ENCODE results near the gene FARS2.

Gene FARS2

DNA sequence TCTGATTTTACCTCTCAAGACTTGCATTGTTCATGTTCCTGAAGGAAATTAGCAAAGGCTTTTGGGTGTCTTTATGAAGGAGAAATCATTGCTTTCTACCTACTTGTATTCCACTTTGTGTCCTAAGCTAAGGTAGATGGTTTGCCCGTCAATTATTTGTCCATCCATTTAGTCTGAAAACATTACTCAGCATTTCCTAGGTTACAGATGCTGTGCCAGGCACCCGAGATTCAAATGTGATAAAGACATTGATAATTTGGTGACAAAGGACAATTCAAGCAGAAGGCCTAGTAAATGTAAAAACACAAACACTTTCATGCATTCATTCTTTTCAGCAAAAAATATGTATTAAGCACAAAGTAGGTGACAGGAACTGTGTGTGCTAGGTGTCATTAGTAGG is 251.1 kb downstream of the FARS2 start:
- WGBS (ENCODE audit: extremely low coverage, insufficient coverage, low lambda C conversion rate) = no CpG with 5 or more reads among the region's 2 CpGs
- no peaks in the 10 kb centered on the region for H3K79me2 ChIP-seq (ENCODE audit: control insufficient read depth, insufficient read depth, low read length)
- no peak overlapping the region for H4K5ac ChIP-seq (ENCODE audit: low read length)

DNA sequence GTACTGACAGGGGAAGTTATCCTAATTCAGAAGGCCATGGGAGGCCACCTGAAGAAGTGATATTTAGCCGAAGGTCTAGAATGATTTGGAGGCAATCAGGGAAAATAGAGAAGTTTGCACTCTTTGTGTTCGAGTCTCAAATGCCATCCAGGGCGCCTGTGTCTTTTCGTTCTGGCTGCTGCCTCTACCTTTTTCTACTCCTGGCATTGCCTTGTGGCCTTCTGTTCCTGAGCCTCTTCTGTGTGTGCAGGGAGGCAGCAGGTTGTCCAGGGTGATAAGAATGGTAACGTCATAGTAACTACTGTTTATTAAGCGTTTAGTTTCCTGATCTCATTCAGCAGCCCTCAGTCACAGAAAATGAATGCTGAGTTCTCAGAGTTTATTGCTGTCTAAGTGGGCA is 252.1 kb downstream of the FARS2 start:
- no CpG with 5 or more reads among the region's 6 CpGs for WGBS (ENCODE audit: extremely low coverage, insufficient coverage, low lambda C conversion rate)
- no peak overlapping the region for H3K9ac ChIP-seq (ENCODE audit: low read length)
- no peaks in the 10 kb centered on the region for H3K79me2 ChIP-seq (ENCODE audit: control insufficient read depth, insufficient read depth, low read length)
- no peak overlapping the region for H2BK5ac ChIP-seq (ENCODE audit: low read length)
- no peaks in the 10 kb centered on the region for H3K27me3 ChIP-seq (ENCODE audit: insufficient read depth, low read length, poor library complexity)
- no peak overlapping the region for H3K4ac ChIP-seq (ENCODE audit: low read depth, low read length)
- H3K23ac ChIP-seq (ENCODE audit: low read length) = no peak overlapping the region
- H4K5ac ChIP-seq (ENCODE audit: low read length) = no peak overlapping the region
- no peak overlapping the region for H2BK15ac ChIP-seq (replicated peaks; ENCODE audit: low read depth)
- no peak overlapping the region for H2AK5ac ChIP-seq (ENCODE audit: low read length)
- no peak overlapping the region for H4K8ac ChIP-seq (ENCODE audit: low read depth, low read length)
- no peak for DNase-seq
- no peak overlapping the region for H3K18ac ChIP-seq (ENCODE audit: low read length)
- no peaks in the 10 kb centered on the region for H3K79me1 ChIP-seq (ENCODE audit: low read length)
- H3K56ac ChIP-seq (ENCODE audit: low read length) = no peak overlapping the region
- no peaks in the 10 kb centered on the region for H3K36me3 ChIP-seq (ENCODE audit: control insufficient read depth, insufficient read depth, low read length)
- H3K27ac ChIP-seq (ENCODE audit: low read depth, low read length) = no peak overlapping the region
- no peak overlapping the region for H2BK120ac ChIP-seq (ENCODE audit: low read depth, low read length)
- H3K4me1 ChIP-seq (ENCODE audit: control insufficient read depth, low read depth, low read length) = no peaks in the 10 kb centered on the region
- no peak overlapping the region for H3K4me2 ChIP-seq (ENCODE audit: low read length)
- H3K4me3 ChIP-seq (ENCODE audit: low read length) = no peak overlapping the region

More for the DNA sequence above, 251.1 kb downstream of the FARS2 start:
- H3K36me3 ChIP-seq (ENCODE audit: control insufficient read depth, insufficient read depth, low read length) = no peaks in the 10 kb centered on the region
- H3K18ac ChIP-seq (ENCODE audit: low read length) = no peak overlapping the region
- H3K9ac ChIP-seq (ENCODE audit: low read length) = no peak overlapping the region
- no peak overlapping the region for H3K27ac ChIP-seq (ENCODE audit: low read depth, low read length)
- no peak overlapping the region for H3K4ac ChIP-seq (ENCODE audit: low read depth, low read length)
- H3K4me2 ChIP-seq (ENCODE audit: low read length) = no peak overlapping the region
- H3K27me3 ChIP-seq (ENCODE audit: insufficient read depth, low read length, poor library complexity) = no peaks in the 10 kb centered on the region
- no peak overlapping the region for H3K56ac ChIP-seq (ENCODE audit: low read length)
- no peak overlapping the region for H2BK120ac ChIP-seq (ENCODE audit: low read depth, low read length)
- no peak overlapping the region for H3K4me3 ChIP-seq (ENCODE audit: low read length)
- no peaks in the 10 kb centered on the region for H3K79me1 ChIP-seq (ENCODE audit: low read length)
- no peaks in the 10 kb centered on the region for H3K4me1 ChIP-seq (ENCODE audit: control insufficient read depth, low read depth, low read length)
- no peak overlapping the region for H2BK15ac ChIP-seq (replicated peaks; ENCODE audit: low read depth)
- no peak overlapping the region for H2BK5ac ChIP-seq (ENCODE audit: low read length)
- H3K23ac ChIP-seq (ENCODE audit: low read length) = no peak overlapping the region
- no peak for DNase-seq
- H4K8ac ChIP-seq (ENCODE audit: low read depth, low read length) = no peak overlapping the region
- H2AK5ac ChIP-seq (ENCODE audit: low read length) = no peak overlapping the region

DNA sequence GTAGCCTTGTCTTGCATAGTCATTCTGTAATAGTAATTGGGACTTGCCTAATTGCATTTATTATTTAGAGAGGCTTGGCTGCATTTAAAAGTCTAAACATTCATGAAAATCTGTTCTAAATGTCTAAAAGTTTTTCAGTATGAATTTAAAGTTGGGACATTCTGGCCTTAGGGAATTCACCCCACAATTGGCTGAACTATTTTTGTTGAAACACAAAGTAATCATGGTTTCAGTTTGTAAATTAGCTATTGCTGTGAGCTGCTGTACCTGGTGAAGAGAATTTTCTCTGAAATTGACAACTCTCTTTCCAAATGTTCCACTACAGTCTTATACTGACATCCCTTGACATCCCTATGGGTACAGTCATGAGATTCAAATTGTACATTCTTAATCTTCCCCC is 253.0 kb downstream of the FARS2 start:
- Histone ChIP-seq H4K5ac (ENCODE audit: low read length) (no peak overlapping the region), H3K27me3 (ENCODE audit: insufficient read depth, low read length, poor library complexity) (no peaks in the 10 kb centered on the region), H3K36me3 (ENCODE audit: control insufficient read depth, insufficient read depth, low read length) (no peaks in the 10 kb centered on the region), H3K27ac (ENCODE audit: low read depth, low read length) (no peak overlapping the region), H2BK15ac (replicated peaks; ENCODE audit: low read depth) (no peak overlapping the region), H2AK5ac (ENCODE audit: low read length) (no peak overlapping the region), H2BK5ac (ENCODE audit: low read length) (no peak overlapping the region), H2BK120ac (ENCODE audit: low read depth, low read length) (no peak overlapping the region), H3K4me2 (ENCODE audit: low read length) (no peak overlapping the region), H3K56ac (ENCODE audit: low read length) (no peak overlapping the region), H3K23ac (ENCODE audit: low read length) (no peak overlapping the region), H3K79me2 (ENCODE audit: control insufficient read depth, insufficient read depth, low read length) (no peaks in the 10 kb centered on the region), H4K8ac (ENCODE audit: low read depth, low read length) (no peak overlapping the region), H3K79me1 (ENCODE audit: low read length) (no peaks in the 10 kb centered on the region), H3K4ac (ENCODE audit: low read depth, low read length) (no peak overlapping the region), H3K4me3 (ENCODE audit: low read length) (no peak overlapping the region), H3K18ac (ENCODE audit: low read length) (no peak overlapping the region), H3K9ac (ENCODE audit: low read length) (no peak overlapping the region), H3K4me1 (ENCODE audit: control insufficient read depth, low read depth, low read length) (no peaks in the 10 kb centered on the region)
- no peak for DNase-seq

DNA sequence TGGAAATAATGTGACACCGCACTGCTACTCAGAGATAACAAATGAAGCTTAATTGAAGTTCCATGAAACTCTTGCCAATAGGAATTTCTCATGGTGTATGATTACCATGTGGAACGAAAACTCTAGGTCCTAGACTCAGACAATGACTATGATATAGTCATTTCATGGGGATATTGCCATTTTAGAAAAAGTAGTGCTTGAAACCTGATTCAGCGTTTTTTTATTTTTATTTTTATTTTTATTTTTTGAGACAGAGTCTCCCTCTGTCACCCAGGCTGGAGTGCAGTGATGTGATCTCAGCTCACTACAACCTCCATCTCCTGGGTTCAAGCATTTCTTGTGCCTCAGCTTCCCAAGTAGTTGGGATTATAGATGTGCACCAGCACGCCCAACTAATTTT is 253.9 kb downstream of the FARS2 start:
- Histone ChIP-seq H3K4ac (ENCODE audit: low read depth, low read length) (no peak overlapping the region), H3K27ac (ENCODE audit: low read depth, low read length) (no peak overlapping the region), H3K4me3 (ENCODE audit: low read length) (no peak overlapping the region), H3K9ac (ENCODE audit: low read length) (no peak overlapping the region), H2BK120ac (ENCODE audit: low read depth, low read length) (no peak overlapping the region), H3K4me1 (ENCODE audit: control insufficient read depth, low read depth, low read length) (no peaks in the 10 kb centered on the region), H4K5ac (ENCODE audit: low read length) (no peak overlapping the region), H2BK15ac (replicated peaks; ENCODE audit: low read depth) (no peak overlapping the region), H3K4me2 (ENCODE audit: low read length) (no peak overlapping the region), H3K56ac (ENCODE audit: low read length) (no peak overlapping the region), H3K23ac (ENCODE audit: low read length) (no peak overlapping the region), H3K79me2 (ENCODE audit: control insufficient read depth, insufficient read depth, low read length) (no peaks in the 10 kb centered on the region), H3K27me3 (ENCODE audit: insufficient read depth, low read length, poor library complexity) (no peaks in the 10 kb centered on the region), H2BK5ac (ENCODE audit: low read length) (no peak overlapping the region), H3K18ac (ENCODE audit: low read length) (no peak overlapping the region), H3K79me1 (ENCODE audit: low read length) (no peaks in the 10 kb centered on the region), H4K8ac (ENCODE audit: low read depth, low read length) (no peak overlapping the region), H3K36me3 (ENCODE audit: control insufficient read depth, insufficient read depth, low read length) (no peaks in the 10 kb centered on the region), H2AK5ac (ENCODE audit: low read length) (no peak overlapping the region)
- WGBS (ENCODE audit: extremely low coverage, insufficient coverage, low lambda C conversion rate) = no CpG with 5 or more reads among the region's 4 CpGs
- DNase-seq = no peak

DNA sequence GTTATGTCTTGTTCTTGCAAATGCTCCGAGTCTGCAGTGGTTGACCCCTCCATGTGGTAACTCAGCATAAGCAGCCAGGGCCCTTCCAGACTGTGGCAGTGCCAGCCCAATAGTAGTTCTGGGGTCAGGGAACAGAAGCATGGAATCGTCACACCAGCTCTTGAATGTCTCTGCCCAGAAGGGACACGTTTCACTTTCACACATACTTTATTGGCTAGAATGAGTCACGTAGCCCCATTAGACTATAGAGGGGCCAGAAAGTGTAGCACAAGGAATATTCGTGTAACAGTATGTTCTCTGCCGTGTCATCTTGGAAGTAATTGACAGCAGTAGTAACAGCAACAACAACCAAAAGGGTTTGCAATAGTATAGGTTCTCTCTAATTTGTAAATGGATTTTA is 254.7 kb downstream of the FARS2 start:
- no peak for DNase-seq
- no peak overlapping the region for H3K4me3 ChIP-seq (ENCODE audit: low read length)
- no peaks in the 10 kb centered on the region for H3K79me1 ChIP-seq (ENCODE audit: low read length)
- H2BK15ac ChIP-seq (replicated peaks; ENCODE audit: low read depth) = no peak overlapping the region
- no peak overlapping the region for H2AK5ac ChIP-seq (ENCODE audit: low read length)
- H3K4ac ChIP-seq (ENCODE audit: low read depth, low read length) = no peak overlapping the region
- no peaks in the 10 kb centered on the region for H3K36me3 ChIP-seq (ENCODE audit: control insufficient read depth, insufficient read depth, low read length)
- H3K4me2 ChIP-seq (ENCODE audit: low read length) = no peak overlapping the region
- H3K9ac ChIP-seq (ENCODE audit: low read length) = no peak overlapping the region
- no peak overlapping the region for H3K56ac ChIP-seq (ENCODE audit: low read length)
- no peak overlapping the region for H3K27ac ChIP-seq (ENCODE audit: low read depth, low read length)
- H4K8ac ChIP-seq (ENCODE audit: low read depth, low read length) = no peak overlapping the region
- no peaks in the 10 kb centered on the region for H3K27me3 ChIP-seq (ENCODE audit: insufficient read depth, low read length, poor library complexity)
- no peaks in the 10 kb centered on the region for H3K79me2 ChIP-seq (ENCODE audit: control insufficient read depth, insufficient read depth, low read length)
- no peak overlapping the region for H4K5ac ChIP-seq (ENCODE audit: low read length)
- whole genome bisulfite sequencing (ENCODE audit: extremely low coverage, insufficient coverage, low lambda C conversion rate) = no CpG with 5 or more reads among the region's 6 CpGs
- H2BK5ac ChIP-seq (ENCODE audit: low read length) = no peak overlapping the region
- H2BK120ac ChIP-seq (ENCODE audit: low read depth, low read length) = no peak overlapping the region
- no peak overlapping the region for H3K18ac ChIP-seq (ENCODE audit: low read length)
- no peaks in the 10 kb centered on the region for H3K4me1 ChIP-seq (ENCODE audit: control insufficient read depth, low read depth, low read length)
- no peak overlapping the region for H3K23ac ChIP-seq (ENCODE audit: low read length)

DNA sequence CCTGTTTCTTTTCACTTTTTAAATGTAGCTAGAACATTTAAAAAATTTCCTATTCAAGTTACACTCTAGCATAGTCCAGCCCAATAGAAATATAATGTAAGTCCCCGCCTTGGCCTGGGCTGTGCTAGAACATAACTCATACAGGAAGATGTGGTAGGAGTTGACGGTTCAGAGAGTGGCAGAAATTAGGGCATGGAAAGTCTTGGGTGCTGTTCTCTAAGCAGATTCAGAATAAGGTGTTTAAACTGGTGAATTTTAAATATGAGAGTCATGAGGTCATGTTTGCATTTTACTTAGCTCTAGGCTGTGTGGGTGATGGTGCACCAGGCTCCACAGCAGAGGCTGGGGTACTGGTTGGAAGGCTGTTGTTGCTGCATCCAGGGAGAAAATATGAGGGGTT is 256.5 kb downstream of the FARS2 start:
- DNase-seq = no peak
- Histone ChIP-seq H3K79me1 (ENCODE audit: low read length) (no peaks in the 10 kb centered on the region), H2AK5ac (ENCODE audit: low read length) (no peak overlapping the region), H4K5ac (ENCODE audit: low read length) (no peak overlapping the region), H3K4me2 (ENCODE audit: low read length) (no peak overlapping the region), H3K9ac (ENCODE audit: low read length) (no peak overlapping the region), H3K4me1 (ENCODE audit: control insufficient read depth, low read depth, low read length) (no peaks in the 10 kb centered on the region), H3K4ac (ENCODE audit: low read depth, low read length) (no peak overlapping the region), H3K27me3 (ENCODE audit: insufficient read depth, low read length, poor library complexity) (no peaks in the 10 kb centered on the region), H3K56ac (ENCODE audit: low read length) (no peak overlapping the region), H2BK15ac (replicated peaks; ENCODE audit: low read depth) (no peak overlapping the region), H3K27ac (ENCODE audit: low read depth, low read length) (no peak overlapping the region), H3K23ac (ENCODE audit: low read length) (no peak overlapping the region), H3K36me3 (ENCODE audit: control insufficient read depth, insufficient read depth, low read length) (no peaks in the 10 kb centered on the region), H3K18ac (ENCODE audit: low read length) (no peak overlapping the region), H3K4me3 (ENCODE audit: low read length) (no peak overlapping the region), H2BK120ac (ENCODE audit: low read depth, low read length) (no peak overlapping the region), H4K8ac (ENCODE audit: low read depth, low read length) (no peak overlapping the region), H3K79me2 (ENCODE audit: control insufficient read depth, insufficient read depth, low read length) (no peaks in the 10 kb centered on the region), H2BK5ac (ENCODE audit: low read length) (no peak overlapping the region)
- no CpG with 5 or more reads among the region's 2 CpGs for WGBS (ENCODE audit: extremely low coverage, insufficient coverage, low lambda C conversion rate)

Measured in mesendoderm (in vitro differentiated cells).